HG03439 (cell line): ENCODE data around the gene ZBTB7A.

Experiments
- ATAC-seq: cut with Tn5 transposase; IDR thresholded peaks from one replicate; pipeline ENCODE4 v1.9.1; 2021; ENCODE audit warnings: mild to moderate bottlenecking, moderate library complexity; ENCODE audit not compliant: unreplicated experiment

Gene ZBTB7A

DNA sequence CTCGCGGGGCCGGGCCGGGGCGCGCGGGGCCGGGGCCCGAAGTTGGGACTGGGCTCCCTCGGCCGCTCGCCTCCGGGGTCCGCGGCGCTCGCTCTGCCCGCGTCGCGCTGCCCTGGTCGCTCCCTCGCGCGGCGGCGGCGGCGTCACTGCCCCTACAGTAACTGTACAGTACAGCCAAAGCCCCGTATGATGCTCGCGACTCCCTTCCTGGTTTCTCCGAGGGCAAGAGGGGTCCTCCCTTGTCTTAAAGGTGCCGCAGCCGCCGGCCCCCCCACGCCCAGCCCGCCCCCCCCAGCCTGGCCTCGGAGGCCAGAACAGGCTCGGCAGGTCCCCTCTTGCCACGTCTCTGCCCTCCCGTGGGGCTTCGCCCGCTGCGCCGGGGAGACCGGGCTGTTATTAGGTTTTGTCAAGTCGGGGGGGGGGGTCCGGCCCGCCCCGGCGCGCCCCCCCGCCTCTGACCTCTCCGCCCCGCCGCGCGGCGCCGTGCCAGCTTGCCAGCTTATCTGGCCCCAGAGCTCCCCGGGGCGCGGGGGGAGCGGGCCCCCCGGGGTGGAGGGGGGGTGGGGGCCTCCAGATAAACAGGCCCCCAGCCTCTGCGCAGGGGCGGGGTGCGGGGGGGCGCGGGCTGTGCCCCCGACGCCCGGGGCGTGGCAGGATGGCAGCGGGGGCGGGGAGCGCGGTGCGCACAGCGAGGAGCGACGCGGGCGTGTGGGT is at the start of gene ZBTB7A:
Gene ZBTB7A, minus strand, starts transcription at position 218 of the 714 bp plus-strand sequence. CDS start 11,667 bp downstream, outside the sequence.
- ATAC-seq: no peak

DNA sequence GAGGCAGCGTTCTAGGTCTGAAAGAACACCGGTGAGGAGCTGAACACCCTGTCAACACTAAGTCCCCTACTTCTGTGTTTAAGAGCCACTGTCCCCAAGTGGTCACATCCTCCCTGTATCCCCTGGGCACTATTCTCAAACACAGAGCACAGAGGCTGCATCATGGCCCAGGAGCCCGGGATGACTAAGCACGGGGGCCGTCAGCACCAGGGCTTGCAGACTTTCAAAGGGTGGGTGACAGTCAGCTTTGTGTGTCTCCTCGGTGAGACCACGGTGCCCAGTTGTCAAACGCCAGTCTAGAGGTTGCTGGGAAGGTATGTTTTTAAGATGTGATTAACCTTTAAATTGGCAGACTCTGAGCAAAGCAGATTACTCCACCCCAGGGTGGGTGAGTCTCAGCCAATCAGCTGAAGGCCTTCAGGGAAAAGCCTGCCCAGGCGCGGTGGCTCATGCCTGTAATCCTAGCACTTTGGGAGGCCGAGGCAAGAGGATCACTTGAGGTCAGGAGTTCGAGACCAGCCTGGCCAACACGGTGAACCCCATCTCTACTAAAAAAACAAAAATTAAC is 49.2 kb upstream of the ZBTB7A start:
- ATAC-seq: peak; percentile 33

DNA sequence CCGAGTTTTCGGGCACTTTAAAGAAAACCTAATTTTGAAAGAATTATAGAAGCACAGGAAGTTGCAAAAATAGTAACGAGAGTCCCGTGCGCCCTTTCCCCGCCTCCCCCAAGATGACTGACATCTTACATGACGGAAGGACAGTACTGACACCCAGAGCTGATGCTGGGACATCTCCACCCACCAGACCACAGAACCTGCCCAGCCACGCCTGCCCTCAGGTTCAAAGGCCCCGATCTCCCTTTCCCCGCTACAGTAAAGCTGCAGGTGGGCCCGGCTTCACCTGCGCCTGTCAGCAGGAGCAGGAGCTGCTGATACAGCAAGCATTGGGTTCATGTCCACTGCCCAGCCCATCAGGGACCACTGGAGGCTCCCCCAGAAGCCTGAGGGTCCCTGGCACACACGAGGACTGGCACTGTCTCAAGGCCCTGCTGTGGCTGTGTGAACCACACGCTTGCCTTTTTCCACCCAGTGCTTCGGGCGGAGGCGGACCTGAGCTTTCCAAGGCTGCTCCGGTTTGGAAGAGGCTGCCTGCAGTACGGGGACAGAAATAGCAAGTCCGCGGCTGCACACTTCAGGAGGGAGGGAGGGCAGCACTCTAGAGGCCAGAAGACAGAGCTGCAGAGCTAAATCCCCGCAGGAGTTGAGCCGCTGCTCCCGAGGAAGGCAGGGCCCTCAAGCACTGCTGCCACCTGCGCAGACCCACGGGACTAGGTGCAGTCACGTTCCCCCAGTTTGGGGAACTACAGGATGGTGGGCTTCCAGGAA is 48.5 kb upstream of the ZBTB7A start:
- ATAC-seq: peak; percentile 59

DNA sequence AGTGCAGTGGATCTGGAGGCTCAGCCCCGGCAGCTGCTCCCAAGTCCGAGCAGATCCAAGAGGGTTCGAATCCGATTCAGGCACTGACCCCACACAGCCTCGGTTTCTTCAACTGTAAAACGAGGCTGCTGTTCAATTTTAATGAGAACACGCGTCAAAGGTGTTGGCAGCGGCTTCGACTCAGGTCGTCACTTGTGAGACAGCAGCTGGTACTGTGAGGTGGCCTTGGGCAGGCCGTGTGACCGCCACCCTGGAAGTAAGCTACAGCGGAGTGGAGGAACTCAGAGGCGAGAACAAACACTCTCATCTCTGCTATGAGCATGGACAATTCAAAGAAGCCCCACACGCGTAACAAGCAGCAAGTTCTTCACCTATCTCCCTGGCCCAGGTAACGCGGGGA is 47.5 kb upstream of the ZBTB7A start:
- no peak for ATAC-seq

DNA sequence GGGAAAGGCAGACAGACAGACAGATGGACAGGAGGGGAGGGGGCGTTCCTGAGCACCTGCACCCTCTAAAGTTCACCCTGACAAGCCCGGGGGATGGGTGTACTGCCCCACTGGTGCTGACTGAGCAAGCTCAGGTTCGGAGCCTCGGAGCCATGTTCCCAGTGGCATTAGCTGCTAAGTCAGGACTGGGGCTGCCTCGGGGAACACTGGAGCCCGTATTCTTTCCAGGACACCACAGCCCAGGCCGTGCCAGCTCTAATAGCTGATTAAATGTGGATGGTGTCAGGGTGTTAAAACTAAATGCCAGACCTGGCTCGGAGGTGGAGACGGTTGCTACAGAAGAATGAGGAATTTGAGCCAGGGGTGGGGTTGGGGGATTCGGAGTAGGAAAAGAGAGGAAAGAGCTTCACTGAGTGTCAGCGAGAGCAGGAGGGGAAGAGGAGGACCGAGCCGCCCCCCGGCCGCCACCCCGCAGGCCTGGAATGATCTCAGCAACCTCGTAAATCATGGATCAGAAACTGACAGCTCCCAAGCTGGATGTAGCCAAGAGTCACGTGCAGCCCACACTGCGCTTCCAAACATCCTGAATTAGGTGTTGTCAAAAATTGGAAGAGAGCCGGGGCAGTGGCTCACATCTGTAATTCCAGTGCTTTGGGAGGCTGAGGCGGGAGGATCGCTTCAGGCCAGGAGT is 46.8 kb upstream of the ZBTB7A start:
- ATAC-seq: no peak

DNA sequence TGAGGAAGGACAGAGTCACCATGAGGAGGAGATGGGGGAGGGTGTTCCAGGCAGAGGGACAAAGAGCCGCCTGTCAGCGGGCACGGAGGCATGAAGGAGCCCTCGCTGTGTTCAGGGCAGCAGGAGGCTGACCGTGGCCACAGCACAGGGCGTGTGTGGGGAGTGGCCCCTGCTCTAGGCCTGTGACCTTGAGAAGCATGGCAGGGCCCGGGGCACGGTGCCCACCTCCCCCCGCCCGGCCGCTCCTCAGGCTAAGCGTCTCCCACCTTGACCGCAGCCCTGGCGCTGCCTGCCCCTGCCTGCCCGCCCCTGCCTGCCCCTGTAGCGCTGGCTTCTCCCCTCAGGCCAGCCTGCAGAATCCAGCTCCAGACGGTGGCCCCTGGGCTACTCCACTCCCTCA is 45.7 kb upstream of the ZBTB7A start:
- no peak for ATAC-seq

DNA sequence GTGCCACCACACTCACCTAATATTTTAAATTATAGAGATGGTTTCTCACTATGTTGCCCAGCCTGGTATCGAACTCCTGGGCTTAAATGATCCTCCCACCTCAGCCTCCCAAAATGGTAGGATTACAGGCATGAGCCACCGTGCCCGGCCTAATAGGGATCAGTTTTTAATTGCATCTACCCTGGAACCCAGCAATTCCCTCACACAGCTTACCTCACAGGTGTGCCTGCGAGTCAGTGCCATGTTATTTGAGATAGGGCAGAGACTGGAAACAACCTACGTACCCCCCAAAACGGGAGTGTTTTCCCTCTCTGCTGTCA is 42.9 kb upstream of the ZBTB7A start:
- ATAC-seq: no peak

DNA sequence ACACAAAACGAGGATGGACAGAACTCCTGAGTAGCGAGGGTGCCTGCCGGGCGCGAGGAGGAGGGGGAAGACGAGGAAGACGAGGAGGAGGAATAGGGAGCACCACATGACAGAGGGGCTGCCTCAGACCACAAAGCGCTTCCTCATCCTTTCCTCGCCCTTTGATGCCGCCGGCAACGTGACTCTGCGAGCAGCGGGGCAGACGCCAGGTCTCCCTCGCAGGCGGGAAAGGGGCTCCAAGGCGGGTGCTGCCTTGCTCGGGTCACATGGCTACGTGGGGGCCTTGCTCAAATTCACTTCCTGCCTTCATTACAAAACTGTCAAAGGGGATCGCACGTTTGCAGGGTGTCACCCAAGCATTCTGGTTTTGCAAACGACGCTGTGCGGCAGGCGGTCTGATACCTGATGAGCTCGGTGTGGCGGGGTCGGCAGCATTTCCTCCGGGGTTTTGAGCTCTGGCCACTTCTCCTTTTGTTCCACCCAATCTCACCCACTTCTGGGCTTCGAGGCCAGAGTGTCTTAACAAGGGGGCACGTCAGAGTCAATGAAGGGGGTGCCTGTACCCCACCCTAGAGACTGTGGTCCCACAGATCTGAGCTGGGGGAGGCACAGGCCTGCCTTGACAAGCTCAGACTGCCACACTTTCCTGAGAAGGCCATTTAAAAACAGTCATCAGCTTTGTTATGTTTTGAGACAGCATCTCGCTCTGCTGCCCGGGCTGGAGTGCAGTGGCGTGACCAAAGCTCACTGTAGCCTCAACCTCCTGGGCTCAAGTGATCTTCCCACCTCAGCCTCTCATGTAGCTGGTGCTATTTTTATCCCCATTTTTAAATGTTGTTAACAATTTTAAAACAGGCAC is 42.3 kb upstream of the ZBTB7A start:
- peak; percentile 51 for ATAC-seq

DNA sequence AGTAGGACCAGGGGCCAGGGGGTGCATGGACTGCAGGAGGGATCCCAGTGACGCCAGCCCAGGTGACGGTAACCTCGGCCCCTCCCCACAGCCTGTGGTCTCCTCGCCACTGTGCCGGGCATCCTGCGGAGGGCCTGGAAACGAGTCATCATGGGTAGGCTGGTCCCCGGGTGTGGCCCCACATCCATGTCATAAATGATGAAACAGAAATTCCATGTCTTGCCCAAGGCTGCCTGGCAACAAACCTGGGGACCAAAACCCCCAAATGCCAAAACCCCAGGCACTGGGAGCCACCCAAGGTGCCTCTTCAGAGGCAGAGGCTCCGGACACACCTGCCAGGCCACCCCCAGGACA is 36.4 kb upstream of the ZBTB7A start:
- ATAC-seq: no peak

DNA sequence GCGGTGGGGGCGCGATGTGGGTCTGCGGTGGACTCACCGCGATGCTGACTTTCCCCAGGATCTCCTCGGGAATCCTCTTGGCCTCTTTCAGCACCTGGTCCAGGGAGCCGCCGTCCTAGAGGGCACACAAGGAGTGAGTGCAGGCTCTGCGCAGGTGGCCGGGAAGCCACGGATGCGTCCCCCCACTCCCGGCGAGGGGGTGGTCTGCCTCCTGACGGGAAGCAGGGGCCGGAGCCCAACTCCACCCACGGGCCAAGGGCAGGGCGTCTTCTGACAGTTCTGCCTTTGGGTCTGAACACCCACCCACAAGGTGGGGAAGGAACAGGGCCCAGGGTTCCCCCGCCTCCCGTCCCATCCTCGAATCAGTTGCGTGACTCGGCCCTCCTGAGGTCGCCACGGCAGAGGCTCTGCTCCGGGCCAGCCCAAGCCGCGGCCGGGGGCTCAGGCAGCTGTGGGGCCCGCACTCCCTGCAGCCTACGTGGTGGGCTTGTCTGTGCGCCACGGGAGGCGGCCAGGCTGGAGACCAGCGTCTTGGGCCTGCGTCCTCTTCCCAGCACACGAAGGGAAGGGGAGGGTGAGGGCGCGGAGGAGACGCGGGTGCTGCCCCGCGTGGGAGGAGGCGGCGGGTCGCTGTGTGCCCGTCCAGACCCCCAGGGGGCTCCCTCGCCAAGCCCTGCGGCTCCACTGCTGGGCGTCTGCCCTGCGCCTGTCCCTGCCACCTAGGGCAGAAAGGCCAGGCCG is 35.8 kb upstream of the ZBTB7A start:
- ATAC-seq: no peak

DNA sequence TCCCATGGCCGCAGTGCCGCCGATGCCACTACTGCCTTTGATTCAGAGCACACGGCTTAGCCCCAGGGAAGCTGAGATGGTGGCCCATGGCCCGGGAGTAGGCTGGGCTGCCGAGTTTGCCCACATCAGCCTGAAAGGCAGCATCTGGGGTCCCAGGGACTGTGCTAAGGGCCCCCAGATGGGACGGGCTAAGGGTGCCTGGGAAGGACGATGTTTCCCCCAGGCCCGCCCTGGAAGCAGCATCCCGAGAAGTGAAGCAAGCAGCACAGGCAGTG is 34.7 kb upstream of the ZBTB7A start:
- ATAC-seq: no peak

DNA sequence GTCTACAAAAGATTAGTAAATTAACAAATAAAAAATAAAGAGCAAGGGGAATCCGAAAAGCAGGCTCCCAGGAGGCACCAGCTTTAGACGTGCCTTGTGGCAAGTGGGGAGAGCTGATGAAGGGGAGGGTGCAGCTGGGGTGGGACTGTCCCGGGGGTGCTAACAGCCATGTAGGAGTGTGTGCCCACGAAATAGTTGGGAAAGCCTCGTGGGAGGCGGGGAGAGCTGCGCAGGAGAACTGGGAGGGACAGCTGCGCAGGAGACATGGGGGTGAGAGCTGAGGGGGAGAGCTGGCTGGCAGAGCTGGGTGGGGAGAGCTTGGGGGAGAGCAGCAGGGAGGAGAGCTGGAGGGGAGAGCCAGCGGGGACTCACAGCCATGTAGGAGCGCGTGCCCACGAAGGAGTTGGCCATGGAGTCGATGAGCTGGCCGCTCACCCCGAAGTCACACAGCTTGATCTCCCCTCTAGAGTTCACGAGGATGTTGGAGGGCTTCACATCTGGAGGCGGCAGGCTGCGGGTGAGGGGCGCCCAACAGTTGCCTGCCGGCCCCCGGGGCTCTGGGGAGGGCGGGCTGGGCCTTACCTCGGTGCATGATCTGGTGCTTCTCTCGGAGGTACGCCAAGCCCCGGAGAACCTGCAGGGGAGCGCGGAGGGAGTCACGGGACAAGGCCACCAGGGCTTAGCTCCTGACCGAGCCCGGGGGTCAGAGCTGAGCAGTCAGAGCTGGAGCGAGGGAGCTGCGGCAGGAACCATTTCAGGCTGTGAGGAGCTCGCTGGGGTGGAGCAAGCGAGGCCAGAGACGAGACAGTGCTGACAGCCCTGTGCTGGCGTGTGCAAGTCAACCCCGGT is 34.2 kb upstream of the ZBTB7A start:
- no peak for ATAC-seq

DNA sequence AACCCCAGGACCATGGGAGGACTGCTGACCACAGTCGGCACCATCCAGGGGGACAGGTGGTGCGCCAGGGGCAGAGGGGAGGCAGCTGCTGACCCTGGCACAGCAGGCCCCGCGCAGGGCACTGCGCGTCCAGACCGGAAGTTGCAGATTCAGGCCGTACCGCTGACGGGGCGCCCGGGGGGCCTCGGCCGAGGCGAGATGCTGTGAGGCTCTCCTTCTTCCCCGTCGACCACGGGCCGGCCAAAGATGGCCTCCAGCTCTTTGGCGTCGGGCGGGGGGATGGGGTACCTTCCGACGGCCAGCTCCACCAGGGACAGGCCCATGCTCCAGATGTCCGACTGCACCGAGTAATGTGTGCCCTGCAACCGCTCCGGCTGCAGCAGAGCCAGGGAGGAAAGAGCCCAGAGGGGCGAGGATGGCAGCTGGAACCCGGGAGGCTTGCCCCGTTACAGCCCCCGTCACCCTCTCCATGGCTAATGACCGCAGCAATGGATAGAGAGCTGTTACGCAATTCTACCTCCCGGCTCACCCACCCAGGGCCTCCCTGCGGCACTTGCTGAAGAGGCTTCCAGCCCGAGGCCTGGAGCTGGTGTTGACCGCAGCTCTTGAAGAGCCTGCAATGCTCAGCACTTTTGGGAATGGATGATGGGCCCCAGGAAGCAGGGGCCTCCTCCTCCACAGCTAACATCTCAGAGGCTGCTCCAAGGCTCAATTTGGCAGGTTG is 32.5 kb upstream of the ZBTB7A start:
- no peak for ATAC-seq

DNA sequence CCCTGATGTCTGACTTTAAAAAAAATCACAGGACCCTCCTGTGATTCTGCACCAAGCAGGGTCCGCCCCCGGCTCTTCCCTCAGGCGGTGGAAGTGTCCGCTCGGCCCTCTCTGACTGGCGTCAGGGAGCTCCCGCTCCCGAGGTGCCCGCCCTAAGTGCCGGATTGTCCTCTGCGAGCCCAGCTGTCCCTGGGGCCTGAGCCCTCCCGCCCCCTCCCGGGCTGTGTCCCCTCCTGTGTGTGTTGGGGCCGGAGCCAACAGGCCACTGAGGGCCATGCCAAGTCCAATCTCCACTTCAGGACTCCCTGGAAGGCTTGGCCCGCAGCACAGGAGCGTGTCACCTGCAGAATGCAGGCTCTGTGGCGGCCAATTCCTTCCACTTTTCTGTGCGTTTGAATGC is 31.8 kb upstream of the ZBTB7A start:
- ATAC-seq: no peak

DNA sequence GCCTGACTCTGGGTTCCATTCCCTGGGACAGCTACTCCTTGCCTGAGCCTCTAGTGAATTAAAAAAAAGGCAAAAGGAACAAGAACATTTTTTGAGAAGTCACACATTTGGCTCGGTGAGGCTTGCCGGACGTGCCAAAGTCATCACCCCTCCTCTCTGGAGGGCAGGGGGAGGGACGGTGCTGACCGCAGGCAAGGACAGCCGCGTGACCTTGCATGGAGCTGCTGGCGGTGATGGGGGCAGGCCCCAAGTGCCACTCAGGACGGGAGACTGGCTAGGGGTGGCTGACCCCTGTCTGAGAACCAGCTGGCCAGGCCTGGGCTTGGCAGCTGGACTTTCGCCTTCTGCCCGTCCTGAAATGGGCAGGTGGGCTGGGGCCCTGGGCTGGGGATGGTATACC is 30.8 kb upstream of the ZBTB7A start:
- no peak for ATAC-seq

DNA sequence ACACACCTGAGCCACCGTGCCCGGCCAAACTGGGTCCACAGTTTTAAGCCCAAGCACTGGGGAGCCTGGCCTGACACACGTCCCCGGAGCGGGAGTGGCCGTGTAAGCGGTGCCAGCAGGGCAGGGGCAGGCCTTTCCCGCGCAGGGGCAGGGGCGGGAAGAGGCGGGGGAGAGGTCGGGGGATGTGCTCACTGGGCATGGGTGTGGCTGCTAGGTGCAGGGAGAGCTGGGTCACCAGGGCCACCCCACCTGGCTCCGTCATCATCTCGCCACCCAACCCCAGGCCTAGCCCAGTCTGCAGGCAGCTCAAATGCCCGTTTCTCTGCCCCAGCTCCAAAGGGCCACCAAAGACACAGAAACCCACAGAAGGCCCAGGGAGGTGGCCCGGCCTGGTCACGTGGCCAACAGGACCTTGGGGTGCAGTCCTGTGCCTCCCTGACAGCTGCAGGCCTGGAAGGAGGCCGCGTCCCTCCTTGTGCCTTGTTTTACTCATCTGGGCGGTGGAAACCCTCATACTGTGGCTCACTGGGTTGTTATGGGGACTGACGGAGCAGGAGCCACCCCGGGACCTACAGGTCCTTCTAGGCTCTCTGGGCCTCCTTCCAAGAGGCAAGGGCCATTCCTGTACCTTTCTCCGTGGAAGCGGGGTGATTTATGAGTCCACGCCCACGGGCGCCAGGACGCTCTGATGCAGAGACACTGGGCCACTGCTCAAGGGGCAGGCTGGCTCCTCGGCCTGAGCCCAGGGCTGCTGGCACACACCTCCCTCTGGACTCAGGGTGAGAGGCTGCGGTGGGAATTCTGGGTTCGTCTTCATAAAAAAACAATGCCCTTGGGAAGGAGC is 29.6 kb upstream of the ZBTB7A start:
- no peak for ATAC-seq

DNA sequence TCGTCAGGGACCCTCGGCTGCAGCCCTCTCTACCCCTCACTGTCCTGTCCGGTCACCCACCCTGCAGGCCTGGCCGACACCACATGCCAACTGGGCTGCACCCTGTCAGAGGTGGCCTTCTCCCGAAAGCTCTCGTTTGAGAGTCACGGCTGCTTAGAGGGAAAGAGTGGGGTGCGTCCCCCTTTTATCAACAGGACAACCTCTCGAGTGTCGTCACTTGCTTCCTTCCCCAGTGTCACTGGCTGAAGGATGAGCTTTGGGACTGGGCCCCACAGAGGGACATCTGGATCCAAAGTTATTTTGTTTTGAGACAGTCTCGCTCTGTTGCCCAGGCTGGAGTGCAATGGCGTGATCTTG is 28.8 kb upstream of the ZBTB7A start:
- ATAC-seq: no peak
